HG03060 (cell line): ENCODE results near the gene PARP16.

Experiments
- ATAC-seq: cut with Tn5 transposase; IDR thresholded peaks from one replicate; pipeline ENCODE4 v1.9.1; 2021; ENCODE audit warnings: low read depth, moderate number of reproducible peaks; ENCODE audit not compliant: unreplicated experiment

The PARP16 gene

DNA sequence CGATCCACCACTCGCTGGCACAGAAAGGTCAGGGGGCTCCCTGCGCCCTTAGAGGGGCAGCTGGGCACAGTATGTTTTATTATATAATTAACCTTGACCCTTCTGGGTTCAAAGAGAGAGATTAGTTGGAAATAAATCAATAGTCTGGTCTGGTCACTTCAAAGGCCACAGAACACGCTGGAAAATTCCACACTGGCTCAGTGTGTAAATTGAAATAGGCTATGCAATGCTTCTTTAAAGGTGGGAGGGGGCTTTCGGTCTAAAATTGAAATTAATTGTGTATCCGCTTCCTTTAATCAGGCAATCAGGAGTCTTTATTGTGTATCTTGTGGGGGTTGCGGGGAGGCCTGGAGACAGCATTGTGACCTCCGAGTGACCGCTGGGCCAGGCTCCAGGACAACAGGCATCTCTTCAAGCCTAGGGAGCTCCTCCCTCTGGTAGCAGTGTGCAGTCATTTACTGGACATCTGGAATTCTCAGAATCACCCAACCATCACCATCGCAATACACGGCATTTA, 25.8 kb upstream of the PARP16 start:
- ATAC-seq: no peak

DNA sequence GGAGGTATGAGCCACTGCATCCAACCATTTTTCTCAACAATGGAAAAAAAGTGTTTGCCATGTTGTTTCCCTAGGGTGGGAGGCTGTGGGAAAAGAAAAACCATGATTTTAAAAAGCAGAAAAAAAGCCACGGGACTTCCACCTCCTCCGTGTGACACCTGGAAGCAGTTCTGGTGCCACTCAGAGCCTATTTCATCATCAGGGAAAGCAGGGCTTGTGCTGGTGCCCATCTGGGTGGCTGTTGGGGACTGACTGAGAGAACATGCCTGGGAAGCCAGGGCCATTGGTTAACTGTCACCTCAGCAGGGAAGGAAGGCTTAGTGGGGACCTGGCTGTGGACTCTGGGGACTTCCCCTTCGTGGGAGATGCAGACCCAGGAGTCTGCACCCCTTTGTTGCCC, 25.1 kb upstream of the PARP16 start:
- no peak for ATAC-seq

DNA sequence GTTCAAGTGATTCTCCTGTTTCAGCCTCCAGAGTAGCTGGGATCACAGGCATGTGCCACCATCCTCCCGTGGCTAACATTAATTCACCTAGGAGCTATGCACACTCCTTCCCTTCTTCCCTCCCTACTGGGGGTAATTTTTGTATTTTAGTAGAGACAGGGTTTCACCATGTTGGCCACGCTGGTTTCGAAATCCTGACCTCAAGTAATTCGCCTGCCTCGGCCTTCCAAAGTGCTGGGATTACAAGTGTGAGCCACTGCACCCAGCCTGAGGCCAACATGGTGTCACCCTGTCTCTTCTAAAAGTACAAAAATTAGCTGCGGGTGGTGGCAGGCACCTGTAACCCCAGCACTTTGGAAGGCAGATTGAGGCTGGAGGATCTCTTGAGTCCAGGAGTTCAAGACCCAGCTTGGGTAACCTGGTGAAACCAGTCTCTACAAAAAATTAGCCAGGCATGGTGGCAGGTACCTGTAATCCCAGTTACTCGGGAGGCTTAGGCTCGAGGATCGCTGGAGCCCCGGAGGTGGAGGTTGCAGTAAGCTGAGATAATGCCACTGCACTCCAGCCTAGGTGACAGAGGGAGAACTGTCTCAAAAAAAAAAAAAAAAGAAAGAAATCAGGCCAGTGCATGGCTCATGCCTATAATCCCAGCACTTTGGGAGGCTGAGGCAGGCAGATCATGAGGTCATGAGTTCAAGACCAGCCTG, 23.9 kb upstream of the PARP16 start:
- ATAC-seq: no peak

DNA sequence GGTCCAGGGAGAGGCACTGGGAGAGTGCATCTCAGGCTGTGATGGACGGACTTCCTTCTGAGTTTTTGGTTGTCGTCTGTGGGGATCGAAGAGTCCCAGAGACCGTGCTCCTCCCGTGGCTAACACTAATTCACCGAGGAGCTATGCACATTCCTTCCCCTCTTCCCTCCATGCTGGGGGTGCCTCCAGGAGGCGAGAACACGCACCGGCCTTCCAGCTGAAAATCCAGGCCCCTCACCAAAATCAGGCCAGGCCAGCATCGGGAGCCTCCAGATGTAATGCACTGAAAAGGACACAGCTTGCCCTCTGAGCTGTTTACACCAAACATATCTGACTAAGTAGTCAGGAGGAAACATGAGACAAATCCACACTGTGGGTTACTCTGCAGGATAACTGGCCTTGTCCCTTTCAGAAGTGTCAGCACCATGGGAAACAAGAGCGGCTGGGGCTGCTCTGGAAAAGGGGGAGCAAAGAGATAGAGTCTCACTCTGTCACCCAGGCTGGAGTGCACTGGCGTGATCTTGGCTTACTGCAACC, 23.3 kb upstream of the PARP16 start:
- ATAC-seq: no peak

DNA sequence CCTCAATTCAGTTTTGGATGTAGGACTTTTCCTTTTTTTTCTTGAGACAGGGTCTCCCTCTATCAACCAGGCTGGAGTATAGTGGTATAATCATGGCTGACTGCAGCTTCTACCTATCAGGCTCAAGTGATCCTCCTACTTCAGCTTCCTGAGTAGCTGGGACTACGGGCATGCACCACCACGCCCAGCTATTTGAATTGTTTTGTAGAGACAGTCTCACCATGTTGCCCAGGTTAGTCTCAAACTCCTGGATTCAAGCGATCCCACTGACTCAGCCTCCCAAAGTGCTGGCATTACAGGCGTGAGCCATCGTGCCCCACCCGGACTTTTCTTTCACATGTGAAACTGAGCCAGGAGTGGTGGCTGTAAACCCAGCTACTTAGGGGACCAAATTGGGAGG, 21.3 kb upstream of the PARP16 start:
- no peak for ATAC-seq

DNA sequence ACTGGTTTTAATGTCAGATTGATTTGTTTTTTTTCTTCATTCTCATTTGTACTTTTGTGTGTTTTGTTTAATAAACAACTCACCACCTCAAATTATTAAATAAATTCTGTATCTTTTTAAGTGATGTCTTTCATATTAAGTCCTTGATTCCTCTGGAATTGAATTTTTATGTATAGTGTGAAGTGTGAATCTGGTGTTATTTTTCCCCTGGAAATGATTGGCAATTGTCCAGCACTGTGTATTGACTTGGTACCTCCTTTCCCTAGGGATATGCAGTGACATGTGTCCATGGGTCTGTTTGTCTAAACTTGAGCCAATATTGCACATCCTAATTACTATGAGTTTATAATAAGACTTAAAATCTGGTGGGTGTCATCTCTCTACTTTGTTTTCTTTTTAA, 19.9 kb upstream of the PARP16 start:
- ATAC-seq: no peak

DNA sequence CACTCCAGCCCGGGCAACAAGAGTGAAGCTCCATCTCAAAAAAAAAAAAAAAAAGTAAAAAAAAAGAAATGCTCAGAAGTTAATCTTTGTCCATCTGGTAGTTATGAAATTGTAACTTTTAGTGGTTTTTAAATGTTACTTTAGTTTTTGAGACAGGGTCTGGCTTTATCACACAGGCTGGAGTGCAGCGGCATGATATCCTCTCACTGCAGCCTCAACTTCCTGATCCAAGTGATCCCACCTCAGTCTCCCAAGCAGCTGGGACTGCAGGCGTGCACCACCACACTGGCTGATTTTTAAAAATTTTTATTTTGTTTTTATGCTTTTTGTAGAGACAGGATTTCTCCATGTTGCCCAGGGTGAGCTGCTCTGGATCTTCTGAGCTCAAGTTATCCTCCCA, 19.1 kb upstream of the PARP16 start:
- no peak for ATAC-seq

DNA sequence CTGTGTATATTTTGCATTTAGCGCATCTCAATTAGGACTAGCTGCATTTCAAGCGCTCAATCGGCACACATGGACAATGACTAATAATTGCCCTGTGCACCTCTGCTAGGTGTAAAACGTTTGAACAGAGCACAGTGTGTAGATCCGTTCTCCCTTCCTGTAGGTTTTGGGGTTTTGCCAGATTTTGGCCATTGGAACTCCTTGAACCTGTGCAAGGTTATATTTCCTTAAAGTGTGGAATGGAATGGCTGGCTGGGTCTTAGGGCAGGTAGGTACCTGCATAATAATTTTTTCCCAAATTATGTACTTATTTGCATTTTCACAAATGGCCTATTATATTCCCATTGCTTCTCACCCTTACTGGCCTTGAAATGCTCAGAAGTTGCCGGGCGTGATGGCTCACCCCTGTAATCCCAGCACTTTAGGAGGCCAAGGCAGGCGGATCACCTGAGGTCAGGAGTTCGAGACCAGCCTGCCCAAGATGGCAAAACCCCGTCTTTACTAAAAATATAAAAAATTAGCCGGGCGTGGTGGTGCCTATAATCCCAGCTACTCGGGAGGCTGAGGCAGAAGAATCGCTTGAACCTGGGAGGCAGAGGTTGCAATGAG, 18.6 kb upstream of the PARP16 start:
- no peak for ATAC-seq

DNA sequence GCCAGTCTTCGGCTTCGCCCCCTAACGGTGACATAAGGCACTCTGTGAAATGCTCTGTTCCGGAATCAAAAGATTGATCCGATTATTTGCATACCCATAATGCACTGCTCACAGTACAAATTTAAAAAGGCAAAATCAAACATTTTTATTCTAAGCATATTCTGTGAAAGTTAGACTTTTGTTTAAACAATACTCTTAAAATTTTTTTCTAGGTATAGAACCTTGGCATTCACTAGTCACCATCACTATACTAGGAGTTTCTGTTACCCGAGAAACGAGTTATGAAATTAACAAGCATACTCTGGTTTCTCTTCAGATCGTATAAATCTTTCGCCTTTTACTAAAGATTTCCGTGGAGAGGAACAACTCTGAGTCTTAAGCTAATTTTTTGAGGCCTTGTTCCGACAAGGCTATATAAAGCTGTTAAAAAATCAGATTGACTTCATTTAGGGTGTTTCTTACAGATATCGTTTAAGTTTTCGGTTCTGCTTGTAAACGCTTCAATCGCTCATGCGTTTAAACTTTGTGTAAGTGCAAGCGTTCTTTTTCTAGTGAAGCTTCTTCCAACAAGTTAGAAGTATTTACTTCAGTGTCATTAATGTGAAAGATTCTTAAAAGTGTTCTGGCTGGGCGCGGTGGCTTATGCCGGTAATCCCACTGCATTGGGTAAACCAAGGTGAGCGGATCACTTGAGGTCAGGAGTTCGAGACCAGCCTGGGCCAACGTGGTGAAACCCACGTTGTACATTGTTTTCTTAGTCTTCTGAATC, 17.9 kb upstream of the PARP16 start, which contains the start of gene RNU5B-1:
Gene RNU5B-1, plus strand, starts transcription at position 297 of the 769 bp plus-strand sequence.
- ATAC-seq: peak; percentile 53

DNA sequence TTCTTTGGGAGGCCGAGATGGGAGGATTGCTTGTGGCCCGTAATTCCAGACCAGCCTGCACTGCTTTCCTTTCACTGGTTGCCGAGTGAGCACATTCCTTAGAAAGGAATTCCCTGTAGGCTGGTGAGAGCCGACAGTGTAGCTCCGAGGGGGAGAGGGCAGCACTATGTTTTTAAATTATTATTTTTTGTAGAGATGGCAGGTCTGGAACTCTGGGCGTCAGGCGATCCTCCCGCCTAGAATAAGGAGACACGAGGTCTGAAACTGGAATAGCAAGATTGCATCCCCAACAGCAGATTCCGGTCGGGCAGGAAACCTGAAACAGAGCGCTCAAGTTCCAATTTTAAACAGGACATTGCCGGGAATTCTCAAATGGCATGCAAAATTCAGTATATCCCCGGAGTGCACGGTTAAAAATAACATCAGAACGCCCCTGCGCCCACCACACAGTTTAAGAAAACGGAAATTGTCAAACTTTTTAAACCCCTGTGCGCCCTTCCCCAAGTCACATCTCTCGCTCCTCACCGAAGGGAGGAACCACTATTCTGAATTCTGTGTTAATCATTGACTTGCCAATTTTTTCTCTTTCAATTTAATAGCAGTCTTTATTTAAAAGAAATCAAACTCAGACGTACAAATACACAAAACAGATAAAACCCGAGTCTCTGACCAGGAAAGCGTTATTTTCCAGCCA, 17.2 kb upstream of the PARP16 start:
- ATAC-seq: no peak

DNA sequence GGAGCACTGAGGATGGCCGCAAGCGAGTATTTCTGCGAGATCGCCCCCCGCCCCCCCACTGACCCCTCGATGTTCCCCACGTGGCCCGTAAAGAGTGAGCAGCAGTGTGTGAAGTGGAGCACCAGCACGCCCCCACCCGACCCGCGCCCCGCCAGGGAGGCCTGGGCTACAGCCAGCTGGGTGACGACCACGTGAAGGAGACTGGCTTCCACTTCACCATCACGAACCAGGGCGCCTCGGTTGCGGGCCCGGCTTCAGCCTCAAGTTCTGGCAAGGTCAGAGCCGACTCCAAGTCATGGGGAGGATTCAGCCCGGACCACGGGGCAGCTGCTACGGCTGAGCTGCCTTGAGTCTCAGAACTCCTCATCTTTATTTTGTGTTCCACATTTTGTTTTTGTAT, 15.4 kb upstream of the PARP16 start:
- ATAC-seq: no peak

DNA sequence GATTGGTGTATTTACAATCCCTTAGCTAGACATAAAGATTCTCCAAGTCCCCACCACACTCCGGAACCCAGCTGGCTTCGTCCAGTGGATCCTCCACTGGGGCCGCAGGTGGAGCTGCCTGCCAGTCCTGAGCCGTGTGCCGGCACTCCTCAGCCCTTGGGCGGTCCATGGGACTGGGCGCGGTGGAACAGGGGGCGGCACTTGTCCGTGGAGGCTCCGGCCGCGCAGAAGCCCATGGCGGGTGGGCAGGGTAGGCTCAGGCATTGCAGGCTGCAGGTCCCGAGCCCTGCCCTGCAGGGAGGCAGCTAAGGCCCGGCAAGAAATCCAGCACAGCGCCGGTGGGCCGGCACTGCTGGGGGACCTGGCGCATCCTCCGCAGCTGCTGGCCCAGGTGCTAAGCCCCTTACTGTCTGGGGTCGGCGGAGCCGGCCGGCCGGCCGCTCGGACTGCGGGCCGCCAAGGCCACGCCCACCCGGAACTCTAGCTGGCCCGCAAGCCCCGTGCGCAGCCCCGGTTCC, 14.3 kb upstream of the PARP16 start:
- no peak for ATAC-seq

DNA sequence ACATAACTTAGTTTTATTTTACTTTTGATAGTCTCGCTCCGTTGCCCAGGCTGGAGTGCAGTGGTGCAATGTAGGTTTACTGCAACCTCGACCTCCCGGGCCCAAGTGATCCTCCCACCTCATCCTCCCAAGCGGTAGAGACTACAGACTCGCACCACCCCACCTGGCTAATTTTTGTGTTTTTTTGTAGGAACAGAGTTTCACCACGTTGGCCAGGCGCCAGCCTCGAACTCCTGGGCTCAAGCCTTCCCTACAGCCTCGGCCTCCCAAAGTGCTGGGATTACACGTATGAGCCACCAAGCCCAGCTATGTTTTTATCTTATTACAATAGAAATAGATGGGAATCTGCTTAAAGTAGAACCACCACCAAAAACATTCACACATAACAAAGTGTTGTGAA, 12.0 kb upstream of the PARP16 start:
- no peak for ATAC-seq

DNA sequence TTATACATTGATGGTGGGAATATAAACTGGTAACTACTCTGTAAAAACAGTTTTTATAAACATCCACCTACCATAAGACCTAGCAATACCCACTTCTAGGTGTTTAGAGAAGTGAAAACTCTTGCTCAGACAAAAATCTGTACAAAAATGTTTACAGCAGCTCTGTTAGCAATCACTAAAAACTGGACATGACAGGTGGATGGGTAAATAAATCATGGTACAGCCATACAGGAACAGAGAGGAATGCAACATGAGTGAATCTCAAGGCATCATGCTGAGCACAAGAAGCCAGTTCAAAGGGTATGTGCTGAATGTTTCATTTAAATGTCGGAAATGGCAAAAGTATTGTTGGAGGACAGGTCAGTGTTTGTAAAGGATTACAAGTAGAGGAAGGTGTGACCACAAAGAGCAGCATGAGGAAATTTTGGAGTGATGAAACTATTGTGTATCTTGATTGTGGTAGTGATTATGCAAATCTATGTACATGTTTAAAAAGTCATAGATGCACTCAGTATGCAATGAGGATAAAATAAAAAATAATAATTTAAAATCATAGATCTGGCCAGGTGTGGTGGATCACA, 6.3 kb upstream of the PARP16 start:
- no peak for ATAC-seq

DNA sequence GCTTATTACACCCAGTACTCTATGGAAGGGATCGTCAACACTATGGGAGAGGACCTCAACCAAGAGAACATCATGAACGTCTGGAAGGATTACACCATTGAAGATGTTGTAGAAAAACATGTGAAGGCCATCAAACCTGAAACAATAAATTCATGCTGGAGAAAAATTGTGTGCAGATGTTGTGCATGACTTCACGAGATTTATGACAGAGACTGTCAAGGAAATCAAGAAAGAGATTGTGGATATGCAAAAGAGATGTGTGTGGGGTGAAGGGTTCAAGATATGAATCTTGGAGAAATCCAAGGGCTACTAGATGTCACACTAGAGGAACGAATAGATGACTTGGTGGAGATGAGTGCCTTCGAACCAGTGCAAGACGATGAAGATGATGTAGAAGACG, 3.5 kb upstream of the PARP16 start:
- ATAC-seq: no peak

DNA sequence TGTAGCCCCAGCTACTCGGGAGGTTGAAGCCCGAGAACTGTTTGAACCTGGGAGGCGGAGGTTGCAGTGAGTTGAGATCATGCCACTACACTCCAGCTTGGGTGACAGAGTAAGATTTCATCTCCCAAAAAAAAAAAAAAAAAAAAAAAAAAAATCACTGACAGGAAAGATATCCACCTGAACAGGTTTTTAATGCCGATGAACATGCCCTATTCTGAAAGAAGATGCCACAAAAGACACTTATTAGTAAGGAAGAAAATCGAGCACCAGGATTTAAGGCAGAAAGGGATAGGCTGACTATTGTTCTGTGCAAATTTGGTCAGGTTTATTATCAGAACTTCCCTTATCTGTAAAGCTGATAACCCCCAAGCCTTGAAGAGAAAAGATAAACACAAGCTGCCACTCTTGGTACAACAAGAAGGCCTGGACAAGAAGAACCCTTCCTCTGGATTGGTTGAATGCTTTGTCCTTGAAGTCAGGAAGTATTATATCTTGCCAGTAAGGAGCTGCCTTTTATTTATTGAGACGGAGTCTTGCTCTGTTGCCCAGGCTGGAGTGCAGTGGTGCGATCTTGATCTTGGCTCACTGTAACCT, 2.7 kb upstream of the PARP16 start:
- ATAC-seq: no peak

DNA sequence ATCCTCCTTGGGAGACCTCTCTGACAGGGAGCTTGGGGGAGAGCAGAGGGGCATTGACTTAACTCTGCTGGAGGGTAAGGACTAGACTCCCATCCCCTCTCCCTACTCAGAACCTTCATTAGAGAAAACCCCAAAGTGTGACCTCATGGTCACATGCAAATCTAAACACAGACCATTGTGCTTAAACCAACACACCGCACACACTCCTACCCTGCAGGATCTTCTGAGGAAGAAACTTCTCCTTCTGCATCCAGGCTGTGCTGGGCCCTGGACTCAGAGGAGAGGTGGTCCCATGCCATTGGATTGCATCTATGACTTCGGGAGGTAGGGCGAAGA, 805 bp upstream of the PARP16 start:
- ATAC-seq: no peak

DNA sequence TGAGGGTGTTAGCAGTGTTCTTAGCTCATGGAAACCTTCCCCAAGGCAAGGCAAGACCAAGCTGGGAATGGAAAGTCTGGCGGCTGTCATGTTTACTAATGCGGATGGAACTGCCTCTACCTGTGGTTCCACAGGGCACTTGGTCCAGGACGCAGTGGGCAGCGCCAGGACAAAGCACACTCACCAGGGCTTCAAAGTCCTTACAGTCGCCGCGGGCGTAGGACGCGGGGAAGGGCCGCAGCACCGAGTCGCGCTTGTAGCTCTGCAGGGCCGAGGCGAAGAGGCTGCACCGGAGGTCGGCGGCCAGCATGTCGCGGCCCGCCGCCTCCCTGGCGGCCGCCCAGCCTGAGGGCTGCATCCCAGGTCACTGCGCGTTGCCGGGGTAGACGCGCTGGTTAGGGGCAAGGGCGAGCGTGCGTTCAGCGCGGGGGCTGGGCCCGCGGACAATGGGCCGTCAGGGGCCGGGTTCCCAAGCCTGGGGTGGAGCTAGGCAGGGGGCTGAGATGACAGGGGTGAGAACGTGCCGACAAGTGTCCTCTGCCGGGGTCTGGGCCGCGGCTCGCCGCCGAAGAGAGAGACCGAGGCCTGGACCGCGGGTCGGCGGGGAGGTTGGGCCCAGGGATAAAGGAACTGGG, 497 bp downstream of the PARP16 start:
- ATAC-seq: peak; percentile 4

DNA sequence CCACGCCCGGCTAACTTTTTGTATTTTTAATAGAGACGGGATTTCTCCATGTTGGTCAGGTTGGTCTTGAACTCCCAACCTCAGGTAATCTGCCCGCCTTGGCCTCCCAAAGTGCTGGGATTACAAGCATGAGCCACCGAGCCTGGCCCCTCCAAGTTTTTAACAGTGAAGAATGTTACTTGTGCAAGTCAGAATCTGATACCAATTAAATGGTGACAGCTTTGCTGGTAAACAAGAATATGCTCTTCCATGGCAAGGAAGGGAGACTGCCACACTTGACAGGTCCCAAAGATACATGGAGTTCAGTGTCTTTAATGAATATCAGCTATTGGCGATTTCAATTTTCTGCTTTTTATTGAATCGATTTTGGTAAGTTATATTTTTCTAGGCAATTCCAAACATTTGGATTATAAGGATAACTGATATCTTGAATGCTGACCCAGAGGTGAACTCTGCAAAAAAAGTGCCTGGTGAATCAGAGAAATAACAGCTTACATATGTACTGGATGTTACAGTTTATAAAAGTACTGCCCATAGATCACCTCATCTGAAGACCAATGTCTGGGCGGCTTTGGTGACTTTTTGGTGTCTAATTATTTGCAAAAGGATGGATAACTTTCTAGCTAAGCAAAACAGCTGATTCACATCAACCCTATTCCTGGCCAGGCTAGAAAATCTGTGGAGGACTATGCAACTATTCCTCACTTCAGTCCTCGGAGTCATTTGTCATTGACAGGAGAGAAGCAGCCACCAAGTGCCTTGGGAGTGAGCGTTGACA, 1.2 kb downstream of the PARP16 start:
- ATAC-seq: no peak
